GM12801 (cell line): Measurements from ENCODE around the gene TRIP10.

Experiments used
- CTCF ChIP-seq: IDR thresholded peaks from one replicate; pipeline ENCODE4 v1.5.1; 2011; ENCODE audit warnings: control low read depth; ENCODE audit not compliant: insufficient read length; ENCODE audit errors: extremely low read depth

The TRIP10 gene

GRCh38 chr19:6723108-6723618, 16.3 kb upstream of the TRIP10 start:
- no peak for TF ChIP-seq CTCF

GRCh38 chr19:6723738-6724137, 15.7 kb upstream of the TRIP10 start:
- no peak for TF ChIP-seq CTCF

- TF ChIP-seq CTCF: no peak
Measured at GRCh38 chr19:6724631-6725492, 14.6 kb upstream of the TRIP10 start.

GRCh38 chr19:6725513-6726231, 13.8 kb upstream of the TRIP10 start:
- no peak for TF ChIP-seq CTCF

GRCh38 chr19:6728346-6728745, 11.1 kb upstream of the TRIP10 start:
- no peak for TF ChIP-seq CTCF

- TF ChIP-seq CTCF: no peak
Measured at GRCh38 chr19:6729573-6730152, 9.8 kb upstream of the TRIP10 start.

GRCh38 chr19:6730153-6730804, 9.2 kb upstream of the TRIP10 start:
- TF ChIP-seq CTCF: no peak
